ENCODE results near the gene KPNA3.

Gene KPNA3

DNA sequence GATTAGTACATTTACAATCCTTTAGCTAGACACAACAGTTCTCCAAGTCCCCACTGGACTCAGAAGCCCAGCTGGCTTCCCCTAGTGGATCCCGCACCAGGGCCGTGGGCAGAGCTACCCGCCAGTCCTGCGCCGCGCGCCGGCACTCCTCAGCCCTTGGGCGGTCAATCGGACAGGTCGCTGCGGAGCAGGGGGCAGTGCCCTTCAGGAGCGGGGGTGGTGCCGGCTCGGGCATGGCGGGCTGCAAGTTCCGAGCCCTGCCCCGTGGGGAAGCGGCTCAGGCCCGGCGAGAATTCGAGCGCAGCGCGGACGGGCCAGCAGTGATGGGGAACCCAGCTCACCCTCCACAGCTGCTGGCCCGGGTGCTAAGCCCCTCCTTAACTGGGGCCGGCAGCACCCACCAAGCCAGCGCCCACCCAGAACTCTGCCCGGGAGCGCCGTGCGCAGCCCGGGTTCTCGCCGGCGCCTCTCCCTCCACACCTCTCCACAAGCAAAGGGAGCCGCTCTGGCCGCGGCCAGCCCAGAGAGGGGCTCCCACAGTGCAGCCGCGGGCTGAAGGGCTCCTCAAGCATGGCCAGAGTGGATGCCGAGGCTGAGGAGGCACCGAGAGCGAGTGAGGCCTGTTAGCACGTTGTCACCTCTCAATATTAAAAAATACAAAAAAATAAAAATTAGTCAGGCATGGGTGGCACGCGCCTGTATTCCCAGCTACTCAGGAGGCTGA, 114.1 kb downstream of the KPNA3 start:
- H3K4me3 ChIP-seq (replicated peaks; ENCODE audit: insufficient read depth, low read length): no peak overlapping the region
- TF ChIP-seq POLR2AphosphoS5 (IDR thresholded peaks at IDR 0.05; ENCODE audit: low read depth): no peak
- TF ChIP-seq SPI1 (IDR thresholded peaks at IDR 0.05; ENCODE audit: borderline replicate concordance, low read depth): no peak
- TF ChIP-seq GABPA (IDR thresholded peaks at IDR 0.05; ENCODE audit: low read depth): no peak
- no peak for TF ChIP-seq REST (IDR thresholded peaks at IDR 0.05; ENCODE audit: insufficient replicate concordance, low read depth)
- TF ChIP-seq, protein P1, sequence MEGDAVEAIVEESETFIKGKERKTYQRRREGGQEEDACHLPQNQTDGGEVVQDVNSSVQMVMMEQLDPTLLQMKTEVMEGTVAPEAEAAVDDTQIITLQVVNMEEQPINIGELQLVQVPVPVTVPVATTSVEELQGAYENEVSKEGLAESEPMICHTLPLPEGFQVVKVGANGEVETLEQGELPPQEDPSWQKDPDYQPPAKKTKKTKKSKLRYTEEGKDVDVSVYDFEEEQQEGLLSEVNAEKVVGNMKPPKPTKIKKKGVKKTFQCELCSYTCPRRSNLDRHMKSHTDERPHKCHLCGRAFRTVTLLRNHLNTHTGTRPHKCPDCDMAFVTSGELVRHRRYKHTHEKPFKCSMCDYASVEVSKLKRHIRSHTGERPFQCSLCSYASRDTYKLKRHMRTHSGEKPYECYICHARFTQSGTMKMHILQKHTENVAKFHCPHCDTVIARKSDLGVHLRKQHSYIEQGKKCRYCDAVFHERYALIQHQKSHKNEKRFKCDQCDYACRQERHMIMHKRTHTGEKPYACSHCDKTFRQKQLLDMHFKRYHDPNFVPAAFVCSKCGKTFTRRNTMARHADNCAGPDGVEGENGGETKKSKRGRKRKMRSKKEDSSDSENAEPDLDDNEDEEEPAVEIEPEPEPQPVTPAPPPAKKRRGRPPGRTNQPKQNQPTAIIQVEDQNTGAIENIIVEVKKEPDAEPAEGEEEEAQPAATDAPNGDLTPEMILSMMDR (IDR thresholded peaks at IDR 0.05; ENCODE audit: insufficient read depth, low read length): no peak
- no peak overlapping the region for H3K27ac ChIP-seq (replicated peaks)
- no peaks in the 10 kb centered on the region for H3K27me3 ChIP-seq (ENCODE audit: insufficient read depth, poor library complexity, severe bottlenecking)
- no peak for DNase-seq (ENCODE audit: low read depth in 1 of 2, low spot score in 1 of 2)

- TF ChIP-seq SPI1 (IDR thresholded peaks at IDR 0.05; ENCODE audit: borderline replicate concordance, low read depth): no peak
- TF ChIP-seq, protein P1 (IDR thresholded peaks at IDR 0.05; ENCODE audit: insufficient read depth, low read length): no peak
- TF ChIP-seq POLR2AphosphoS5 (IDR thresholded peaks at IDR 0.05; ENCODE audit: low read depth): no peak
- no peak for TF ChIP-seq REST (IDR thresholded peaks at IDR 0.05; ENCODE audit: insufficient replicate concordance, low read depth)
- TF ChIP-seq GABPA (IDR thresholded peaks at IDR 0.05; ENCODE audit: low read depth): no peak
- no peaks in the 10 kb centered on the region for H3K27me3 ChIP-seq (ENCODE audit: insufficient read depth, poor library complexity, severe bottlenecking)
- H3K4me3 ChIP-seq (replicated peaks; ENCODE audit: insufficient read depth, low read length): no peak overlapping the region
- DNase-seq (ENCODE audit: low read depth in 1 of 2, low spot score in 1 of 2): no peak
- no peak overlapping the region for H3K27ac ChIP-seq (replicated peaks)
These were observed 115.7 kb downstream of the KPNA3 start for GRCh38 chr13:49676581-49677298.

DNA sequence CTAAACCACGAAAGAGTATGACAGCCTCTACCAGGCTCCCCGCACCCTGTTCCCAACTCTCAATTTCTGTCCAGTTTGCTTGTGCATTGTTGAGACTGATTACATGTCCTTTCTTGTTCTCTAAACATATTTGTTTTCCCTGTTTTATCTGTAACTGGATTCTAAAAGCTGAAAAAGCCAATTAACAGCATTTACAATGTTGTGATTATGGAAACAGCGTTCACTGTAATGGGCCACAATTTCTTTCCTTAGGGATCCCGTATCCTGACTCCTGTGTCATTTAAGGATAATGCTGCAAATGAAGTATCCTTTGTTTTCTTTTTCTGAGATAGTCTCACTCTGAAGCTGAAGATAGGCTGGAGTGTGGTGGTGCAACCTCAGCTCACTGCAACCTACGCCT, 121.7 kb downstream of the KPNA3 start:
- DNase-seq (ENCODE audit: low read depth in 1 of 2, low spot score in 1 of 2): no peak
- Histone ChIP-seq H3K4me3 (replicated peaks; ENCODE audit: insufficient read depth, low read length) (no peak overlapping the region), H3K27me3 (ENCODE audit: insufficient read depth, poor library complexity, severe bottlenecking) (no peaks in the 10 kb centered on the region), H3K27ac (replicated peaks) (no peak overlapping the region)
- no peak for TF ChIP-seq REST (IDR thresholded peaks at IDR 0.05; ENCODE audit: insufficient replicate concordance, low read depth)
- TF ChIP-seq GABPA (IDR thresholded peaks at IDR 0.05; ENCODE audit: low read depth): no peak
- no peak for TF ChIP-seq SPI1 (IDR thresholded peaks at IDR 0.05; ENCODE audit: borderline replicate concordance, low read depth)
